Measurements from ENCODE around the gene ENOX1. TPM values are rescaled to one million over a fixed set of nuclear protein-coding genes. Genes with fewer than 3 reads are reported as not detected.

The ENOX1 gene
- total RNA-seq, 2 donors from 2014 or later: 0.78 to 4.3 TPM

- no peak overlapping the region for H3K4me3 ChIP-seq
- ATAC-seq (no peak), DNase-seq (no peak)
- WGBS, 2 donors: 73 to 86% methylated on average over 4 of the region's 4 CpGs
- TF ChIP-seq CTCF (IDR thresholded peaks at IDR 0.05) (no peak), POLR2A (IDR thresholded peaks at IDR 0.05) (no peak)
- intact Hi-C loops (cut with DNase I): no loop called here
- H3K36me3 ChIP-seq (replicated peaks in 1 of 2; ENCODE audit: insufficient read depth in 1 of 2, low read depth in 2 of 2): no peaks in the 10 kb centered on the region
- H3K9me3 ChIP-seq: no peaks in the 10 kb centered on the region
- no peaks in the 10 kb centered on the region for H3K27me3 ChIP-seq
- no peak overlapping the region for H3K27ac ChIP-seq
- peaks cover 14% of the 10 kb centered on the region for H3K4me1 ChIP-seq
Observed at GRCh38 chr13:43373400-43373799, 413.4 kb downstream of the ENOX1 start.

DNA sequence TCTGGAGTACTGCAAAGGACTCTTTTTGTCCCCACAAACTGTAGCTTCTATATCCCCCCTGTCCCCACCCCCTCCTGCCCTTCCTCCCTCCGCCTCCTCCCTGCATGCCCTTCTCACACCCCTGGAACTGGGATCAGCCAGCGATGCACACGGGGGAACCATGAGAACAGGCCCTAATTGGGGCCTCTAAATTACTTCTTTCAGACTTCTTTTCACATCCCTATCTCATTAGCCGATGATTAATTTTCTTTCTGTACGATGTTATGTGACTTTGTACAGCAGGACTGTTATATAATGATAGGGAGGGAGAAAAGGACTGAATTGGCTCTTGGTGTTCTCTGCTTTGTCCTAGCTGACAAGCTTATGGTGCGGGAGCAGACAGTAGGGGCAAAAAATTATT lies 415.9 kb downstream of the ENOX1 start:
- Histone ChIP-seq H3K4me3 (no peak overlapping the region), H3K27ac (no peak overlapping the region), H3K9me3 (no peaks in the 10 kb centered on the region), H3K36me3 (replicated peaks in 1 of 2; ENCODE audit: insufficient read depth in 1 of 2, low read depth in 2 of 2) (no peaks in the 10 kb centered on the region), H3K4me1 (peaks cover 5% of the 10 kb centered on the region), H3K27me3 (no peaks in the 10 kb centered on the region)
- ATAC-seq: no peak
- WGBS, 2 donors: 80 to 83% methylated on average over 6 of the region's 6 CpGs
- no peak for DNase-seq
- intact Hi-C loops (cut with DNase I): no loop called here
- TF ChIP-seq POLR2A (IDR thresholded peaks at IDR 0.05) (no peak), CTCF (IDR thresholded peaks at IDR 0.05) (no peak)

- Histone ChIP-seq H3K36me3 (replicated peaks in 1 of 2; ENCODE audit: insufficient read depth in 1 of 2, low read depth in 2 of 2) (no peaks in the 10 kb centered on the region), H3K4me1 (peaks cover 5% of the 10 kb centered on the region), H3K9me3 (no peaks in the 10 kb centered on the region), H3K27me3 (no peaks in the 10 kb centered on the region), H3K27ac (no peak overlapping the region), H3K4me3 (no peak overlapping the region)
- no peak for ATAC-seq
- intact Hi-C loops (cut with DNase I): no loop called here
- no peak for TF ChIP-seq POLR2A (IDR thresholded peaks at IDR 0.05)
- TF ChIP-seq CTCF (IDR thresholded peaks at IDR 0.05): no peak
- WGBS, 2 donors: 69% methylated on average over 4 of the region's 4 CpGs
- DNase-seq: no peak
Observed at GRCh38 chr13:43369319-43369718, 417.5 kb downstream of the ENOX1 start.

- DNase-seq: no peak
- 34 to 48% methylated on average over 3 of the region's 3 CpGs for whole genome bisulfite sequencing, 2 donors
- H3K27ac ChIP-seq: peak overlapping the region in 2 of 4 donors; percentile 8 to 9
Observed at GRCh38 chr13:43368003-43368402, 418.8 kb downstream of the ENOX1 start.

More at GRCh38 chr13:43368003-43368402, 418.8 kb downstream of the ENOX1 start:
- Histone ChIP-seq H3K4me3 (no peak overlapping the region), H3K4me1 (peaks cover 5% of the 10 kb centered on the region), H3K36me3 (replicated peaks in 1 of 2; ENCODE audit: insufficient read depth in 1 of 2, low read depth in 2 of 2) (no peaks in the 10 kb centered on the region), H3K27me3 (no peaks in the 10 kb centered on the region), H3K9me3 (no peaks in the 10 kb centered on the region)
- intact Hi-C loops (cut with DNase I): no loop called here
- no peak for ATAC-seq
- TF ChIP-seq CTCF (IDR thresholded peaks at IDR 0.05) (no peak), POLR2A (IDR thresholded peaks at IDR 0.05) (no peak)
